Peyer's patch (tissue), 4 donors: ENCODE results near the gene FAM131B.

Experiments
- CTCF ChIP-seq, 6 experiments: fragments of 450-650 bp in 4 of 6; fragments of 200-600 bp in 2 of 6; sonication (generic) in 1 of 6; IDR thresholded peaks; one replicate each; pipeline ENCODE4 v1.5.1; 2017 to 2019; ENCODE audit warnings: antibody characterized with exemption in 6 of 6, mild to moderate bottlenecking in 3 of 6, moderate library complexity in 1 of 6
- POLR2A ChIP-seq, 2 donors: fragments of 450-650 bp; IDR thresholded peaks; one replicate each; pipeline ENCODE4 v1.5.1; 2017; ENCODE audit warnings: antibody characterized with exemption in 2 of 2, mild to moderate bottlenecking in 2 of 2, moderate library complexity in 2 of 2

- TF ChIP-seq CTCF (IDR thresholded peaks at IDR 0.05) (no peak), POLR2A (IDR thresholded peaks at IDR 0.05) (no peak)
These were observed 9.9 kb downstream of the FAM131B start for GRCh38 chr7:143352531-143353002.
